Measurements from ENCODE around the gene GBX2. TPM values are rescaled to one million over a fixed set of nuclear protein-coding genes. Genes with fewer than 3 reads are reported as not detected.

The GBX2 gene
- total RNA-seq, 2 donors from 2014 or later, result 0.20 TPM; not detected in 1

GRCh38 chr2:236169741-236170589 is 1.8 kb upstream of the GBX2 start:
- Histone ChIP-seq H3K4me1 (ENCODE audit: control insufficient read depth, insufficient read depth, low read length) (peaks cover 10% of the 10 kb centered on the region), H3K36me3 (ENCODE audit: control insufficient read depth, insufficient read depth, low read length) (no peaks in the 10 kb centered on the region), H3K9ac (ENCODE audit: extremely low read depth, low read length, poor library complexity, severe bottlenecking) (no peak overlapping the region), H3K27ac (ENCODE audit: low read depth, low read length) (peak overlapping the region; percentile 68), H3K27me3 (ENCODE audit: control insufficient read depth, insufficient read depth, low read length, poor library complexity, severe bottlenecking) (peaks cover 100% of the 10 kb centered on the region), H3K9me3 (ENCODE audit: control insufficient read depth, low read length) (no peaks in the 10 kb centered on the region), H3K4me3 (ENCODE audit: low read length) (peak overlapping the region; percentile 40)
- Mint-ChIP-seq H3K27me3 (ENCODE audit: insufficient read depth) (peaks cover 91% of the 10 kb centered on the region), H3K4me3 (no peak overlapping the region), H3K4me1 (peaks cover 30% of the 10 kb centered on the region), H3K27ac (no peak overlapping the region), H3K36me3 (ENCODE audit: low read depth) (no peaks in the 10 kb centered on the region), H3K9me3 (no peaks in the 10 kb centered on the region)
- no peak for TF ChIP-seq CTCF (conservative IDR thresholded peaks at IDR 0.05)
- peak; percentile 71 for DNase-seq
- WGBS, 2 experiments (ENCODE audit: insufficient coverage in 1 of 2, insufficient read length in 1 of 2), result 4% methylated on average over 8 to 38 of the region's 38 CpGs

GRCh38 chr2:236169151-236169721 is 1.1 kb upstream of the GBX2 start:
- H3K9me3 Mint-ChIP-seq, result no peaks in the 10 kb centered on the region
- Histone ChIP-seq H3K4me1 (ENCODE audit: control insufficient read depth, insufficient read depth, low read length) (peaks cover 10% of the 10 kb centered on the region), H3K9ac (ENCODE audit: extremely low read depth, low read length, poor library complexity, severe bottlenecking) (no peak overlapping the region), H3K27me3 (ENCODE audit: control insufficient read depth, insufficient read depth, low read length, poor library complexity, severe bottlenecking) (peaks cover 100% of the 10 kb centered on the region), H3K9me3 (ENCODE audit: control insufficient read depth, low read length) (no peaks in the 10 kb centered on the region), H3K36me3 (ENCODE audit: control insufficient read depth, insufficient read depth, low read length) (no peaks in the 10 kb centered on the region), H3K4me3 (ENCODE audit: low read length) (peak overlapping the region; percentile 40), H3K27ac (ENCODE audit: low read depth, low read length) (peak overlapping the region; percentile 68)
- H3K36me3 Mint-ChIP-seq (ENCODE audit: low read depth), result no peaks in the 10 kb centered on the region
- peaks cover 89% of the 10 kb centered on the region for H3K27me3 Mint-ChIP-seq (ENCODE audit: insufficient read depth)
- no peak overlapping the region for H3K4me3 Mint-ChIP-seq
- H3K4me1 Mint-ChIP-seq, result peaks cover 27% of the 10 kb centered on the region
- no peak for TF ChIP-seq CTCF (conservative IDR thresholded peaks at IDR 0.05)
- no peak overlapping the region for H3K27ac Mint-ChIP-seq
- 3% methylated on average over 11 to 36 of the region's 36 CpGs for WGBS, 2 experiments (ENCODE audit: insufficient coverage in 1 of 2, insufficient read length in 1 of 2)
- peak; percentile 76 for DNase-seq

GRCh38 chr2:236167297-236168109 is 683 bp downstream of the GBX2 start:
- peak overlapping the region; percentile 60 for H3K4me3 ChIP-seq (ENCODE audit: low read length)
- Mint-ChIP-seq H3K27me3 (ENCODE audit: insufficient read depth) (peaks cover 88% of the 10 kb centered on the region), H3K4me3 (peak overlapping the region; percentile 37), H3K36me3 (ENCODE audit: low read depth) (no peaks in the 10 kb centered on the region), H3K4me1 (peaks cover 19% of the 10 kb centered on the region), H3K9me3 (no peaks in the 10 kb centered on the region), H3K27ac (no peak overlapping the region)
- peak; percentile 54 for TF ChIP-seq CTCF (conservative IDR thresholded peaks at IDR 0.05)
- no peak overlapping the region for H3K9ac ChIP-seq (ENCODE audit: extremely low read depth, low read length, poor library complexity, severe bottlenecking)
- H3K36me3 ChIP-seq (ENCODE audit: control insufficient read depth, insufficient read depth, low read length), result no peaks in the 10 kb centered on the region
- H3K27ac ChIP-seq (ENCODE audit: low read depth, low read length), result peak overlapping the region; percentile 38
- H3K4me1 ChIP-seq (ENCODE audit: control insufficient read depth, insufficient read depth, low read length), result peaks cover 4% of the 10 kb centered on the region
- 0% methylated on average over 5 to 112 of the region's 112 CpGs for WGBS, 2 experiments (ENCODE audit: insufficient coverage in 1 of 2, insufficient read length in 1 of 2)
- peaks cover 100% of the 10 kb centered on the region for H3K27me3 ChIP-seq (ENCODE audit: control insufficient read depth, insufficient read depth, low read length, poor library complexity, severe bottlenecking)
- DNase-seq, result peak; percentile 83
- no peaks in the 10 kb centered on the region for H3K9me3 ChIP-seq (ENCODE audit: control insufficient read depth, low read length)

Measured in endodermal cell (in vitro differentiated cells).